Loucy (cell line): ENCODE measurements around the gene MAPRE2.

ENCODE experiments used
- H2AFZ ChIP-seq: fragments of 200-600 bp; sonication (generic); 2 replicates; pipeline ENCODE4 v1.6.0; 2016; ENCODE audit warnings: antibody characterized with exemption, mild to moderate bottlenecking, low read length, moderate library complexity
- H3F3A ChIP-seq: fragments of 200-600 bp; 2 replicates; pipeline ENCODE4 v1.6.0; 2016; ENCODE audit warnings: antibody characterized with exemption, low read depth, mild to moderate bottlenecking
- H3K27me3 ChIP-seq: fragments of 200-600 bp; sonication (generic); 2 replicates; pipeline ENCODE4 v1.6.1; 2014; ENCODE audit warnings: low read length, mild to moderate bottlenecking; ENCODE audit not compliant: insufficient read depth, poor library complexity, severe bottlenecking
- H3K36me3 ChIP-seq: fragments of 200-600 bp; sonication (generic); 2 replicates; pipeline ENCODE4 v1.6.1; 2016; ENCODE audit warnings: low read length; ENCODE audit not compliant: insufficient read depth
- H3K4me1 ChIP-seq: fragments of 200-600 bp; sonication (generic); 2 replicates; pipeline ENCODE4 v1.5.1; 2014; ENCODE audit warnings: low read length, mild to moderate bottlenecking; ENCODE audit not compliant: insufficient read depth, poor library complexity, severe bottlenecking
- H3K4me2 ChIP-seq: fragments of 200-600 bp; sonication (generic); 2 replicates; pipeline ENCODE4 v1.6.0; 2014; ENCODE audit warnings: antibody characterized with exemption, low read length, low read depth, mild to moderate bottlenecking; ENCODE audit not compliant: poor library complexity, severe bottlenecking
- H3K4me3 ChIP-seq: fragments of 200-600 bp; sonication (generic); 2 replicates; pipeline ENCODE4 v1.5.1; 2014; ENCODE audit warnings: low read length, mild to moderate bottlenecking, mixed read lengths; ENCODE audit not compliant: poor library complexity, severe bottlenecking
- H3K79me2 ChIP-seq: fragments of 200-600 bp; sonication (generic); 2 replicates; pipeline ENCODE4 v1.6.1; 2014; ENCODE audit warnings: low read length; ENCODE audit not compliant: insufficient read depth
- H3K9ac ChIP-seq: fragments of 200-600 bp; sonication (generic); 2 replicates; pipeline ENCODE4 v1.6.0; 2014; ENCODE audit warnings: mild to moderate bottlenecking, low read depth, low read length, moderate library complexity; ENCODE audit not compliant: poor library complexity, severe bottlenecking
- H3K9me2 ChIP-seq: fragments of 200-600 bp; sonication (generic); replicated peaks from 2 replicates; pipeline ENCODE4 v1.6.1; 2016; ENCODE audit warnings: low read depth, low read length, mixed read lengths
- H3K9me3 ChIP-seq: fragments of 200-600 bp; sonication (generic); 2 replicates; pipeline ENCODE4 v1.6.1; 2014; ENCODE audit warnings: mild to moderate bottlenecking, antibody characterized with exemption, low read length, low read depth; ENCODE audit not compliant: insufficient read depth
- H4K20me1 ChIP-seq: fragments of 200-600 bp; sonication (generic); 2 replicates; pipeline ENCODE4 v1.6.0; 2014; ENCODE audit warnings: antibody characterized with exemption, low read length, mild to moderate bottlenecking; ENCODE audit not compliant: insufficient read depth, poor library complexity, severe bottlenecking
- EZH2phosphoT487 ChIP-seq: fragments of 200-600 bp; IDR thresholded peaks from 2 replicates; pipeline ENCODE4 v1.6.1; 2018; ENCODE audit warnings: antibody characterized with exemption, mild to moderate bottlenecking, moderate library complexity, borderline replicate concordance
- TF ChIP-seq, protein P1 (sequence below): fragments of 200-600 bp; sonication (generic); conservative IDR thresholded peaks from 2 replicates; pipeline ENCODE4 v1.5.1; 2014; ENCODE audit warnings: mild to moderate bottlenecking, antibody characterized with exemption, low read length

The MAPRE2 gene

DNA sequence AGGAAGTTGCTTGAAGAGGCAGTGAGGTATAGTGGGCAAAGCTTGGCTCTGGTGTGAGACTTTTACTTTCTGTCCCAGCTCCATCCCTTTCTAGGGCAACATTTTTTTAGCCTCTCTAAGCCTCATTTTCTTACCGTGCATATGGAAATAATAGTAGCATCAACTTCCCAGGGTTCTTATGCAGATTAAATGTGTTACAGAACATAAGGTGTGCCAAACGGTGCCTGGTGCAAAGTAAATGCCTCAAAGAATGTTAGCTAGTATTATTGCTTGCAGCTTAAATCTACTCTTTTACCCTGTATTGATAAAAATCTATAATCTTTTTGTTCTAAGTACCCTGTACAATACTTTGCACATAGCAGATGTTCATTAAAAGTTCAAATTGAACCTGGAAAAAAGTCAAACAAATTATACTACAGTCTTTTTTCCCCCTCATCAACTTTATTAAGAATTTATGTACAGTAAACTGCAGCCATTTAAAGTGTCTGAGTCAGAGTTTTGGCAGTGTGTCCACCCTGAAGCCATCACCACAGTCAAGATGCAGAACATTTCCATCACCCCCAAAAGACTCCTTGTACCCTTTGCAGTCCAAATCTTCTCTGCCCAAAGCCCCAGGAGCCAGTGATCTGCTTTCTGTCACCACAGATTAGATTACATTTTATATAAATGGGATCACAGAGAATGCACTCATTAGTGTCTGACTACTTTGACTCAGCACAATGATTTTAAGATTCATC is 10.6 kb downstream of the MAPRE2 start:
- Histone ChIP-seq H3K4me2 (no peak overlapping the region), H3K4me1 (peaks cover 35% of the 10 kb centered on the region), H2AFZ (no peak overlapping the region), H3K9me2 (no peaks in the 10 kb centered on the region), H3K27me3 (no peaks in the 10 kb centered on the region), H3K79me2 (peaks cover 91% of the 10 kb centered on the region), H3K9ac (no peak overlapping the region), H3K9me3 (no peaks in the 10 kb centered on the region), H3K4me3 (no peak overlapping the region), H3F3A (no peaks in the 10 kb centered on the region), H3K36me3 (no peaks in the 10 kb centered on the region), H4K20me1 (peaks cover 41% of the 10 kb centered on the region)
- TF ChIP-seq, protein P1, sequence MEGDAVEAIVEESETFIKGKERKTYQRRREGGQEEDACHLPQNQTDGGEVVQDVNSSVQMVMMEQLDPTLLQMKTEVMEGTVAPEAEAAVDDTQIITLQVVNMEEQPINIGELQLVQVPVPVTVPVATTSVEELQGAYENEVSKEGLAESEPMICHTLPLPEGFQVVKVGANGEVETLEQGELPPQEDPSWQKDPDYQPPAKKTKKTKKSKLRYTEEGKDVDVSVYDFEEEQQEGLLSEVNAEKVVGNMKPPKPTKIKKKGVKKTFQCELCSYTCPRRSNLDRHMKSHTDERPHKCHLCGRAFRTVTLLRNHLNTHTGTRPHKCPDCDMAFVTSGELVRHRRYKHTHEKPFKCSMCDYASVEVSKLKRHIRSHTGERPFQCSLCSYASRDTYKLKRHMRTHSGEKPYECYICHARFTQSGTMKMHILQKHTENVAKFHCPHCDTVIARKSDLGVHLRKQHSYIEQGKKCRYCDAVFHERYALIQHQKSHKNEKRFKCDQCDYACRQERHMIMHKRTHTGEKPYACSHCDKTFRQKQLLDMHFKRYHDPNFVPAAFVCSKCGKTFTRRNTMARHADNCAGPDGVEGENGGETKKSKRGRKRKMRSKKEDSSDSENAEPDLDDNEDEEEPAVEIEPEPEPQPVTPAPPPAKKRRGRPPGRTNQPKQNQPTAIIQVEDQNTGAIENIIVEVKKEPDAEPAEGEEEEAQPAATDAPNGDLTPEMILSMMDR, result no peak
- no peak for TF ChIP-seq EZH2phosphoT487

- H3K4me2 ChIP-seq, result no peak overlapping the region
Measured at GRCh38 chr18:35054401-35054800, 13.2 kb downstream of the MAPRE2 start.

DNA sequence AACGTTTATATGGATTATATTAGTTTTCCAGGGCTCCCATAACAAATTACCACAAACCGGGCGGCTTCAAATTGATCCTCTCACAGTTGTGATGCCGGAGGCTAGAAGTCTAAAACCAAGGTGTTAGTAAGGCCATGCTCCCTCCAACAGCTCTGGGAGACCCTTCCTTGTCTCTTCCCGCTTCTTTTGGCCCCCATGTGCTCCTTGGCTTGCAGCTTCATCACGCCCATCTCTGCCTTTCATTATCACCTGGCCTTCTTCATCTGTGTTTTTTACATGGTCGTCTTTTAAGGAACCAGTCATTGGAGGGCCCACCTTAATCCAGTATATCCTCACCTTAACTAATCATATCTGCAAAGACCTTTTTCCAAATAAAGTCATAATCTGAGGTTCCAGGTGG is 13.9 kb downstream of the MAPRE2 start:
- H3K27me3 ChIP-seq, result no peaks in the 10 kb centered on the region
- H3K79me2 ChIP-seq, result peaks cover 96% of the 10 kb centered on the region
- H4K20me1 ChIP-seq, result peaks cover 29% of the 10 kb centered on the region
- no peak for TF ChIP-seq EZH2phosphoT487
- TF ChIP-seq, protein P1, result no peak
- no peaks in the 10 kb centered on the region for H3K36me3 ChIP-seq
- no peaks in the 10 kb centered on the region for H3K9me3 ChIP-seq
- no peaks in the 10 kb centered on the region for H3F3A ChIP-seq
- no peak overlapping the region for H3K4me3 ChIP-seq
- H3K9me2 ChIP-seq, result no peaks in the 10 kb centered on the region
- no peak overlapping the region for H3K9ac ChIP-seq
- H3K4me1 ChIP-seq, result peaks cover 15% of the 10 kb centered on the region
- H2AFZ ChIP-seq, result no peak overlapping the region
- no peak overlapping the region for H3K4me2 ChIP-seq

More at GRCh38 chr18:35054401-35054800, 13.2 kb downstream of the MAPRE2 start:
- Histone ChIP-seq H4K20me1 (peaks cover 28% of the 10 kb centered on the region), H3K4me1 (peaks cover 22% of the 10 kb centered on the region), H3K79me2 (peaks cover 96% of the 10 kb centered on the region), H3K27me3 (no peaks in the 10 kb centered on the region), H3F3A (no peaks in the 10 kb centered on the region), H3K9me3 (no peaks in the 10 kb centered on the region), H2AFZ (no peak overlapping the region), H3K9me2 (no peaks in the 10 kb centered on the region), H3K9ac (no peak overlapping the region), H3K36me3 (no peaks in the 10 kb centered on the region), H3K4me3 (no peak overlapping the region)
- no peak for TF ChIP-seq EZH2phosphoT487
- TF ChIP-seq, protein P1, result no peak
